GM12878 (cell line): Measurements from ENCODE around the gene BEAN1. TPM values are rescaled to one million over a fixed set of nuclear protein-coding genes. Genes with fewer than 3 reads are reported as not detected.
A peak's percentile ranks its signal among the peaks of the same experiment; 100 is the strongest.

Experiments used
- ATF7 ChIP-seq: fragments of 450-650 bp; IDR thresholded peaks from 2 replicates; pipeline ENCODE4 v1.6.1; 2016; ENCODE audit warnings: low read depth, mild to moderate bottlenecking
- BACH1 ChIP-seq: fragments of 450-650 bp; IDR thresholded peaks from 2 replicates; pipeline ENCODE4 v1.6.1; 2017; ENCODE audit warnings: mild to moderate bottlenecking, borderline replicate concordance
- CBFB ChIP-seq: IDR thresholded peaks from 2 replicates; pipeline ENCODE4 v1.6.1; 2016; ENCODE audit warnings: antibody characterized with exemption, low read depth
- CEBPB ChIP-seq, 2 experiments: fragments of 150-350 bp in 1 of 2; IDR thresholded peaks; 2 replicates each; pipeline ENCODE4 v1.6.1; 2012 to 2014; ENCODE audit warnings: low read depth in 2 of 2, low read length in 2 of 2, borderline replicate concordance in 1 of 2, inconsistent platforms in 1 of 2
- CREM ChIP-seq: IDR thresholded peaks from 2 replicates; pipeline ENCODE4 v1.6.1; 2014; ENCODE audit warnings: antibody characterized with exemption, low read depth
- CTCF ChIP-seq, 3 experiments: IDR thresholded peaks in 2 of 3; conservative IDR thresholded peaks in 1 of 3; 2 replicates each; pipeline ENCODE4 v1.5.1; 2011; ENCODE audit warnings: low read depth in 3 of 3, low read length in 3 of 3, mild to moderate bottlenecking in 3 of 3, control low read depth in 2 of 3, moderate library complexity in 2 of 3, inconsistent platforms in 1 of 3, mixed read lengths in 1 of 3; ENCODE audit not compliant: control insufficient read depth in 2 of 3, insufficient read depth in 1 of 3; ENCODE audit errors: extremely low read depth in 1 of 3
- EED ChIP-seq: sonication (generic); IDR thresholded peaks from 2 replicates; pipeline ENCODE4 v1.6.1; 2016; ENCODE audit warnings: antibody characterized with exemption, low read depth
- EGR1 ChIP-seq, 2 experiments: IDR thresholded peaks; 1 replicate in 1 of 2; 2 replicates in 1 of 2; pipeline ENCODE4 v1.6.1; 2011 to 2012; ENCODE audit warnings: low read depth in 2 of 2, low read length in 2 of 2, borderline replicate concordance in 1 of 2, mild to moderate bottlenecking in 1 of 2, moderate library complexity in 1 of 2
- ETV6 ChIP-seq, 2 experiments: fragments of 450-650 bp in 1 of 2; IDR thresholded peaks in 1 of 2; conservative IDR thresholded peaks in 1 of 2; 2 replicates each; pipeline ENCODE4 v1.6.1; 2014; ENCODE audit warnings: antibody characterized with exemption in 1 of 2, borderline replicate concordance in 1 of 2, low read depth in 1 of 2, mild to moderate bottlenecking in 1 of 2, moderate library complexity in 1 of 2
- EZH2 ChIP-seq: IDR thresholded peaks from 2 replicates; pipeline ENCODE4 v1.6.1; 2012; ENCODE audit warnings: low read depth, mild to moderate bottlenecking, control low read depth, inconsistent platforms, low read length, borderline replicate concordance; ENCODE audit not compliant: control insufficient read depth
- FOXM1 ChIP-seq: IDR thresholded peaks from 2 replicates; pipeline ENCODE4 v1.6.1; 2012; ENCODE audit warnings: low read depth, mild to moderate bottlenecking, inconsistent platforms, low read length, moderate library complexity
- JUNB ChIP-seq: IDR thresholded peaks from 2 replicates; pipeline ENCODE4 v1.6.1; 2016; ENCODE audit warnings: antibody characterized with exemption, mild to moderate bottlenecking
- MTA3 ChIP-seq: IDR thresholded peaks from 2 replicates; pipeline ENCODE4 v1.6.1; 2012; ENCODE audit warnings: low read length, inconsistent platforms, borderline replicate concordance
- MYB ChIP-seq: fragments of 150-350 bp; IDR thresholded peaks from 2 replicates; pipeline ENCODE4 v1.6.1; 2014; ENCODE audit warnings: mild to moderate bottlenecking, low read depth, low read length, borderline replicate concordance
- NFIC ChIP-seq: IDR thresholded peaks from 2 replicates; pipeline ENCODE4 v1.6.1; 2012; ENCODE audit warnings: low read depth, mild to moderate bottlenecking, inconsistent platforms, low read length, moderate library complexity
- RAD21 ChIP-seq: IDR thresholded peaks from 2 replicates; pipeline ENCODE4 v1.6.1; 2011; ENCODE audit warnings: mild to moderate bottlenecking, low read depth, low read length, moderate library complexity; ENCODE audit not compliant: insufficient read depth
- SREBF2 ChIP-seq: IDR thresholded peaks from 2 replicates; pipeline ENCODE4 v1.6.1; 2012; ENCODE audit warnings: mild to moderate bottlenecking, low read length
- TCF12 ChIP-seq: IDR thresholded peaks from 2 replicates; pipeline ENCODE4 v1.6.1; 2011; ENCODE audit warnings: low read depth, mild to moderate bottlenecking, low read length
- polyA plus RNA-seq, 11 experiments: library from polyadenylated mRNA; depleted of rRNA in 4 of 11; unstranded in 6 of 11; stranded (reverse) in 5 of 11; fragments of >200 nt; fragmentation: Nextera tagmentation in 4 of 11; fragmentation: Illumina TruSeq in 1 of 11; extraction: Ambion mirVana in 4 of 11; extraction: Trizol in 1 of 11; gene quantifications; 1 replicate in 1 of 11; 2 replicates in 10 of 11; pipeline versions ENCODE4 v1.2.1 to v1.2.3, GENCODE V29; 2011 to 2016; ENCODE audit warnings: inconsistent platforms in 2 of 11, missing spikeins in 2 of 11, low read depth in 1 of 11
- total RNA-seq, 4 experiments: library from RNA; depleted of rRNA in 3 of 4; stranded (reverse); fragments of >200 nt in 3 of 4; fragmentation: Illumina TruSeq in 1 of 4; extraction: Trizol in 1 of 4; gene quantifications; 2 replicates each; pipeline versions ENCODE4 v1.2.1 to v1.2.3, GENCODE V29; 2013 to 2021

BEAN1 gene
- total and polyA plus RNA-seq, 10 of the 15 experiments (the other 5 are each of a cell fraction or from before 2014, with no cell fraction given) = not detected

- TF ChIP-seq CTCF (IDR thresholded peaks at IDR 0.05 in 2 of 3, conservative IDR thresholded peaks at IDR 0.05 in 1 of 3; ENCODE audit: control insufficient read depth in 2 of 3, extremely low read depth in 1 of 3, insufficient read depth in 1 of 3, low read depth in 3 of 3, low read length in 3 of 3) (no peak), FOXM1 (no peak), ATF7 (0 out of 2 replicates have a peak, but pooled peaks have one; percentile 25), ETV6 (conservative IDR thresholded peaks at IDR 0.05 in 1 of 2, IDR thresholded peaks at IDR 0.05 in 1 of 2; ENCODE audit: borderline replicate concordance in 1 of 2, low read depth in 1 of 2) (peak in 1 of 2 experiments; percentile 49; a peak in 1 of 4 replicates), MYB (no peak), CEBPB (IDR thresholded peaks at IDR 0.05; ENCODE audit: borderline replicate concordance in 1 of 2, low read depth in 2 of 2, low read length in 2 of 2) (no peak), BACH1 (no peak), JUNB (peak; percentile 32; the same call in 1 of the 2 replicates), EED (peak; percentile 47; the same call in 1 of the 2 replicates), RAD21 (no peak), SREBF2 (no peak), MTA3 (no peak), NFIC (peak; percentile 28; the same call in 1 of the 2 replicates), CREM (no peak), CBFB (no peak), TCF12 (no peak), EGR1 (IDR thresholded peaks at IDR 0.05; ENCODE audit: borderline replicate concordance in 1 of 2, low read depth in 2 of 2, low read length in 2 of 2) (0 out of 3 replicates have a peak, but pooled peaks of 1 of the 2 experiments have one; percentile 3), EZH2 (no peak)
Measured at GRCh38 chr16:66508248-66508913, 81.3 kb downstream of the BEAN1 start (continued).
